ENCODE measurements around the gene POLR3H. TPM values are rescaled to one million over a fixed set of nuclear protein-coding genes. Genes with fewer than 3 reads are reported as not detected.

POLR3H gene
- total and polyA plus RNA-seq, 2 donors (not counting 1 experiment from before 2014, with no cell fraction given) = 12.4 to 32.1 TPM

GRCh38 chr22:41544671-41545476, 604 bp upstream of the POLR3H start:
- no peaks in the 10 kb centered on the region for H3K27me3 Mint-ChIP-seq
- Histone ChIP-seq H4K20me1 (ENCODE audit: control insufficient read depth, insufficient read depth, low read length, poor library complexity, severe bottlenecking) (peaks cover 7% of the 10 kb centered on the region), H3K79me2 (ENCODE audit: control insufficient read depth, insufficient read depth, low read length) (peaks cover 40% of the 10 kb centered on the region), H3K4me1 (ENCODE audit: control insufficient read depth in 2 of 2, insufficient read depth in 2 of 2, low read length in 2 of 2) (peaks cover 17 to 21% of the 10 kb centered on the region in 2 donors), H3K27me3 (replicated peaks in 1 of 4; ENCODE audit: control extremely low read depth in 1 of 4, control insufficient read depth in 3 of 4, insufficient read depth in 4 of 4, low read length in 3 of 4) (no peaks in the 10 kb centered on the region), H3K4me2 (replicated peaks; ENCODE audit: low read depth, low read length, poor library complexity, severe bottlenecking) (peak overlapping the region; percentile 90), H3K9ac (ENCODE audit: low read length) (peak overlapping the region; percentile 79), H2AFZ (ENCODE audit: insufficient read depth, low read depth, low read length, poor library complexity, severe bottlenecking) (peak overlapping the region; percentile 87), H3K9me3 (ENCODE audit: control extremely low read depth in 1 of 3, control insufficient read depth in 2 of 3, insufficient read depth in 1 of 3, low read length in 2 of 3) (no peaks in the 10 kb centered on the region), H3K4me3 (ENCODE audit: control extremely low read depth in 1 of 5, extremely low read depth in 1 of 5, insufficient read depth in 1 of 5, low read depth in 2 of 5, low read length in 4 of 5) (peak overlapping the region; percentile 74 to 95 (median 85)), H3K27ac (ENCODE audit: low read length in 2 of 2) (peak overlapping the region; percentile 20 to 74), H3K36me3 (replicated peaks in 1 of 2; ENCODE audit: control extremely low read depth in 1 of 2, control insufficient read depth in 1 of 2, extremely low read depth in 1 of 2, insufficient read depth in 2 of 2, low read length in 1 of 2) (peaks cover 0 to 6% of the 10 kb centered on the region in 2 experiments)
- H3K4me3 Mint-ChIP-seq = peak overlapping the region; percentile 100
- CTCF ChIA-PET = interaction anchor here (1.0 to 2.1 kb wide), 5 partner anchors 27 to 163 kb away, joined by 3 to 8 read pairs (median 5); partner anchors contain the start of genes DESI1, TEF and XRCC6
- peak overlapping the region; percentile 97 for H3K27ac Mint-ChIP-seq
- intact Hi-C loops (cut with micrococcal nuclease) = loop anchor here (1.0 kb wide), 2 partner anchors 44 to 545 kb away; partner anchors contain the start of genes NDUFA6 and PMM1
- 14% methylated on average over 7 of the region's 21 CpGs for WGBS (ENCODE audit: insufficient coverage)
- DNase-seq (no peak), ATAC-seq (ENCODE audit: low read depth) (no peak)
- no peaks in the 10 kb centered on the region for H3K9me3 Mint-ChIP-seq (ENCODE audit: insufficient read depth)
- TF ChIP-seq CTCF (IDR thresholded peaks at IDR 0.05) = no peak
- no peak for TF ChIP-seq EZH2 (IDR thresholded peaks at IDR 0.05; ENCODE audit: borderline replicate concordance, insufficient read depth, low read depth, low read length, poor library complexity, severe bottlenecking)
- POLR2A ChIA-PET = interaction anchor here (1.1 to 1.3 kb wide), 3 partner anchors 76 to 259 kb away, joined by 3 to 4 read pairs (median 3); partner anchors contain the start of genes ACO2, PHF5A and RANGAP1
- peaks cover 41% of the 10 kb centered on the region for H3K4me1 Mint-ChIP-seq

GRCh38 chr22:41542224-41542623, 2.0 kb downstream of the POLR3H start:
- peaks cover 7% of the 10 kb centered on the region for H4K20me1 ChIP-seq (ENCODE audit: control insufficient read depth, insufficient read depth, low read length, poor library complexity, severe bottlenecking)
- ATAC-seq (ENCODE audit: low read depth) (no peak), DNase-seq (no peak)
- peaks cover 0 to 15% of the 10 kb centered on the region in 2 experiments for H3K36me3 ChIP-seq (replicated peaks in 1 of 2; ENCODE audit: control extremely low read depth in 1 of 2, control insufficient read depth in 1 of 2, extremely low read depth in 1 of 2, insufficient read depth in 2 of 2, low read length in 1 of 2)
- no peak overlapping the region for H3K4me2 ChIP-seq (replicated peaks; ENCODE audit: low read depth, low read length, poor library complexity, severe bottlenecking)
- no peak overlapping the region for H2AFZ ChIP-seq (ENCODE audit: insufficient read depth, low read depth, low read length, poor library complexity, severe bottlenecking)
- TF ChIP-seq CTCF (IDR thresholded peaks at IDR 0.05) = no peak
- TF ChIP-seq EZH2 (IDR thresholded peaks at IDR 0.05; ENCODE audit: borderline replicate concordance, insufficient read depth, low read depth, low read length, poor library complexity, severe bottlenecking) = no peak
- H3K4me1 ChIP-seq (ENCODE audit: control insufficient read depth in 2 of 2, insufficient read depth in 2 of 2, low read length in 2 of 2) = peaks cover 17 to 21% of the 10 kb centered on the region in 2 donors
- H3K79me2 ChIP-seq (ENCODE audit: control insufficient read depth, insufficient read depth, low read length) = peaks cover 45% of the 10 kb centered on the region
- H3K9ac ChIP-seq (ENCODE audit: low read length) = no peak overlapping the region
- H3K9me3 ChIP-seq (ENCODE audit: control extremely low read depth in 1 of 3, control insufficient read depth in 2 of 3, insufficient read depth in 1 of 3, low read length in 2 of 3) = no peaks in the 10 kb centered on the region
- no peaks in the 10 kb centered on the region for H3K27me3 Mint-ChIP-seq
- intact Hi-C loops (cut with micrococcal nuclease) = no loop called here
- H3K27ac Mint-ChIP-seq = peak overlapping the region; percentile 18
- H3K27ac ChIP-seq (ENCODE audit: low read length in 2 of 2) = peak overlapping the region in 1 of 2 donors; percentile 51
- H3K4me3 Mint-ChIP-seq = peak overlapping the region; percentile 100
- CTCF ChIA-PET = interaction anchor here (1.3 kb wide), 1 partner anchor 138 kb away, joined by 4 read pairs; no protein-coding TSS in a partner anchor
- H3K27me3 ChIP-seq (replicated peaks in 1 of 4; ENCODE audit: control extremely low read depth in 1 of 4, control insufficient read depth in 3 of 4, insufficient read depth in 4 of 4, low read length in 3 of 4) = no peaks in the 10 kb centered on the region
- 93% methylated on average over 4 of the region's 4 CpGs for WGBS (ENCODE audit: insufficient coverage)
- no peak overlapping the region for H3K4me3 ChIP-seq (ENCODE audit: control extremely low read depth in 1 of 5, extremely low read depth in 1 of 5, insufficient read depth in 1 of 5, low read depth in 2 of 5, low read length in 4 of 5)
- peaks cover 41% of the 10 kb centered on the region for H3K4me1 Mint-ChIP-seq
- POLR2A ChIA-PET = no interaction called here
- no peaks in the 10 kb centered on the region for H3K9me3 Mint-ChIP-seq (ENCODE audit: insufficient read depth)

Data from B cell (primary cell).